Islet precursor cell (in vitro differentiated cells): ENCODE data around the gene ANKRD33.
A peak's percentile ranks its signal among the peaks of the same experiment; 100 is the strongest.
"Not testable (repeated sequence)": the region's sequence is repeated elsewhere in the genome, so short reads cannot be mapped to it uniquely, and the experiment has no call there.

ENCODE experiments used
- DNase-seq: peaks from one replicate; pipeline ENCODE4 v3.0.0-alpha.2; 2018

ANKRD33 gene

DNA sequence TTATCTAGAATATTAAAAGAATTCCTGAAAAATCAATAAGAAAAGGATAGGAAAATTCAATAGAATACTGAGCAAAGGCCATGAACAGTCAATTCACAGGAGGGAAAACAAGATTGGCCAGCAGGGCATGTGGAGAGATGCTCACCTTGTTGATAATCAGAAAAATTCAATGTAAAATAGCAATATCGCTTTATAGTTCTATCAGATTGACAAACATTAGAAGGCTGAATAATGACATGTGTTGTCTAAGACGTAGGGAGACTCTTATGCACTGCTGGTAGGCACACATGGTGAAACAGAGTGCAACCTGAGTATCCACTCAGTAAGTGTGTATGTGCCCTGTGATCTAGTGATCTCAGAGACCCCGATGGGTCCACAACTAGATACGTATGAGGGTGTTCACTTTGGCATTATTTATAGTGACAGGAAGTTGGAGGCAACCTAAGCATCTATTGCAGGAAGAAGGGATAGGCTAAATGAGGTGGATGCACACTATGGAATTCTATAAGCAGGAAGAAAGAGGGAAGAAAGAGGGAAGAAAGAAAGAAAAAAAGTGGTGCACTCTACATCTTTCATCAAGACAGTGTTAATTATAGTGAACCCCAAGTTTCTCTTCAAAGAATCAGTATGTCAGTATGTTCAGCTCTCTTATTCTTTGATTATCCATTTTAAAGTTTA, 3.8 kb upstream of the ANKRD33 start:
- DNase-seq, result peak; percentile 50

DNA sequence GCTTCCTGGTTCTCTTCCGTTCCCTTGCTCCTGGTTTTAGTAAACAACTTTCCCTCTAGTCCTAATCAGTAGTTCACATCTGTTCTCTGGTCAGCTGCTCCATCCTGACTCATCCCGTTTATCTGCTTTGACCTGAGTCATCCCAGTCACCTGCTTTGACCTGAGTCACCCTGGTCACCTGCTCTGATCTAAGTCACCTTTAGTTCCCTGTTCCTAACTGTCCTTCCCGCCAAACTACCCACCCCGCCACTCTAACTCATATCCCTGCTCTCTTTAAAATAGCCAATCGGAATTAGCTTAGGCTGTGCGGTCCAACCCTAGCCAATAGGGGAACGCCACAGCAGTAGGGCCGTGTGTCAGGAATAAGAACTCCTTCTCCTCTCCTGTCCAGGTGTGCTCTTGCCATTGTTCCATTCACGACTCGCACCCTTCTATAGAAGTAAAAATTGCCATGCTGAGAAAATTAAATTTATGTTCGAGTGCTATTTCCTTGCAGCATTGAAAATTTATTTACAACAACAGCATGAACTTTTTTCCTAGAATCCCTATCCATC, 3.1 kb upstream of the ANKRD33 start:
- DNase-seq, result peak; percentile 98

DNA sequence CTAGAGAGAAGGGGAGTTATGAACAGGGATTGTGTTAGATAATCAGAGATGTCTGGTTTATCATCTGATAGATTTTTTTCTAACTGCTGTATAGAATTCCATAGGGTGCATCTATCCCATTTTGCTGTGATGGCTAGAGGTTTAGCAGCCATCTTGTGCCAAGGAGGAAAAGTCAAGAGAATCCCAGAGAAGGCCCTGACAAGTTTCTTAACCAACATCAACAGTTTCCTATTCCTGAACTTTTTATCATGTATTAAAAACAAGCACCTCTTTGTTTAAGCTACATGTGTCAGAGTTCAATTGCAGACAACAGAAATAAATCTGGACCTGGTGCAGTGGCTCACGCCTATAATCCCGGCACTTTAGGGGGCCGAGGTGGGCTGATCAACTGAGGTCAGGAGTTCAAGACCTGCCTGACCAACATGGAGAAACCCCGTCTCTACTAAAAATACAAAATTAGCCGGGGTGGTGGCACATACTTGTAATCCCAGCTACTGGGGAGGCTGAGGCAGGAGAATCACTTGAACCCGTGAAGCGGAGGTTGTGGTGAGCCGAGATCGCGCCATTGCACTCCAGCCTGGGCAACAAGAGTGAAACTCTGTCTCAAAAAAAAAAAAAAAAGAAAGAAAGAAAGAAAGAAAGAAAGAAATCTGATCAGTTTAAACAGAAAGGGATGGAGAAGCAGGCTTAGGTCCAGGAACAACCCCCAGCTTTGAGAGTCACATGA, 2.4 kb upstream of the ANKRD33 start:
- DNase-seq, result not testable (repeated sequence)

- peak; percentile 87 for DNase-seq
Observed at GRCh38 chr12:51886021-51886710, 1.7 kb upstream of the ANKRD33 start.

- DNase-seq, result no peak
Observed at GRCh38 chr12:51888316-51889215, 663 bp downstream of the ANKRD33 start.

GRCh38 chr12:51889216-51890132, 1.6 kb downstream of the ANKRD33 start:
- DNase-seq, result peak; percentile 52

- peak; percentile 47 for DNase-seq
Observed at GRCh38 chr12:51890133-51890464, 2.2 kb downstream of the ANKRD33 start.

GRCh38 chr12:51890511-51891171, 2.7 kb downstream of the ANKRD33 start:
- DNase-seq, result peak; percentile 58

DNA sequence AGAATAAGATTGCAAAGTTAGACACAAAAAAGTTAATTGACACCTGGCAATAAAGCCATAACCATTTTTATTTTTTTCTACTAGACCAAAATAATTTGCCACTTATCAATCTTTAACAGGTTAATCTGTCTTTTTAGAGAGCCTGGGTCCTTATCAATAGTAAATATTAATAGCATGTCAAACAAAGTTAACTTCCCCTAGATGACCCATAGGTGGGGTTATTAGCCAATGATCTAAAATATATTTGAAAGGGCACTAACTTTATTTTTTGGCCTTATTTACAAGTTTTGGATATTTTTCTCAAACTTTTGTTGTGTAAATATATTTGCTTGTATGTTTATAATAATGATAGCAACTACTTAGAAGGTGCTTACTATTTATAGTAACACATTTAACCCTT, 3.9 kb downstream of the ANKRD33 start:
- no peak for DNase-seq

GRCh38 chr12:51893786-51894185, 5.9 kb downstream of the ANKRD33 start:
- peak; percentile 38 for DNase-seq

DNA sequence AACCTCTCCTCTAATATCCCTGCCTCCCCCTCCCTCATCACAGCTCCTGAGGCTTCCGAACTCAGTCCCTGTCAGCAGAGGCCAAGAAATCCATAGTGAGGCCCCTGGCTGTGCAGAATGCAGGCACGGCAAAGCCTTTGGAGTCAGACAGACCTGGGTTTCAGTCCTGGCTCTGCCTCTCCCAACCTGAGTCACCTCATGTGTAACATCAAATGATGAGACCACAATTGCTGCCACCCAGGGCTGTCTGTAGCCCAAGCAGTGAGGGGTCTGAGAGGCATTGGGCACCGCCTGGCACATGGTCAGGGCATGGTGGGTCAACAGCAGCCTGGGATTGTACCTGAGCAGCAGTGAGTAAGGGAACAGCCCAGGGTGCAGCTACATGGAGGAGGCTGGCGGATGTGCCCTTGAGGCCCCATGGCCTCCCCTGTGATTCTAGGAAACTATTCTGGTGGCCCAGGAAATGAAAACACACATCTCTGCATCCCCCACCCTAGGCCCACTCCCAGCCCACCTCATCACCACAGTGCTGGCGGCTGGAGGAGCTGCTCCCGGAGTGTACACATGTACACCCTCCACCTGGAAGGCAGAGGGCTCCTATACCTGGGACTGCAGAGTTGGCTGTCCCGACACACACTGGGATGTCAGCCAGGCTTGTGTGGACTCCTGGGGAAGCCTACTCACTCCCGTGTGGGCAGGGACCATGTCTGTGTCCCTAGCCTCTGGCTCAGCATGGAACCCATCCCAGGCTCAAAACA, 7.7 kb downstream of the ANKRD33 start:
- peak; percentile 55 for DNase-seq

DNA sequence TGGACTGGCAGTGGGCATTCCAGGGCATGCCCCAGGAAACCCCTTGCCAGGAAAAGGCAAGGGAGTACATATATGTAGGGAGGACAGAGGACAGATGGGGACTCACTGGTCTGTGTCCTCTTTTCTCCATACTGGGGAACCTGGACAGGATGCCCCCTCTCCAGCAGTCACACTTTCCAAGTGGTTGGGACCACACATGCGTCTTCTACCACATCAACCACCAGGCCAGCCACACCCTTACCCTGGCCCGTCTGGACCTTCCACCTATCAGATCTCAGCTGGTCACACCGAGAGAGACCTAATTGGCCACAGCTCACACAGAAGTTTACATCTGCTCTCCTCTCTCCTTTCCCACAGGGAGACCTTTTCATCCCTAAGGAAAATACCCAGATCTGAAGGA, 8.3 kb downstream of the ANKRD33 start:
- DNase-seq, result peak; percentile 57

GRCh38 chr12:51897181-51897580, 9.3 kb downstream of the ANKRD33 start:
- DNase-seq, result peak; percentile 60

- DNase-seq, result no peak
Observed at GRCh38 chr12:51898506-51898905, 10.6 kb downstream of the ANKRD33 start.

DNA sequence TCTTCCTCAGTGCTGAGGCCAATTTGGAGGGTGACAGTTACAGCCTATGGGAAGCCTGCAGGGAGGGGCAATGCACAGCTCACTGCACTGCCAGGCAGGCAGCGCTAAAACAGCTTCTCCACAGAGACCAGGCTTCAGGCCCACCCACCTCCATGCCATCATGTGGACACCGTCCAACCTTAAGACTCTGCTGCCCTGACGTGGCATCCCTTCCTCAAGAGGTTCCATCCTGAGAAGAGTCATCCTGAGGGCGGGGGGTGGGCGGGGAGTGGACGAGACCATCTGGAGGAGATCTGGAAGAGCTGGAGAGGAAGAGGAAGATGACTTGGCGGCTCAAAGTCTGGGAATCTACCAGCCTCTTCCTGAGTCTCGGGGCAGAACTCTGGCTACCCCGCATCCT, 11.0 kb downstream of the ANKRD33 start:
- peak; percentile 68 for DNase-seq

DNA sequence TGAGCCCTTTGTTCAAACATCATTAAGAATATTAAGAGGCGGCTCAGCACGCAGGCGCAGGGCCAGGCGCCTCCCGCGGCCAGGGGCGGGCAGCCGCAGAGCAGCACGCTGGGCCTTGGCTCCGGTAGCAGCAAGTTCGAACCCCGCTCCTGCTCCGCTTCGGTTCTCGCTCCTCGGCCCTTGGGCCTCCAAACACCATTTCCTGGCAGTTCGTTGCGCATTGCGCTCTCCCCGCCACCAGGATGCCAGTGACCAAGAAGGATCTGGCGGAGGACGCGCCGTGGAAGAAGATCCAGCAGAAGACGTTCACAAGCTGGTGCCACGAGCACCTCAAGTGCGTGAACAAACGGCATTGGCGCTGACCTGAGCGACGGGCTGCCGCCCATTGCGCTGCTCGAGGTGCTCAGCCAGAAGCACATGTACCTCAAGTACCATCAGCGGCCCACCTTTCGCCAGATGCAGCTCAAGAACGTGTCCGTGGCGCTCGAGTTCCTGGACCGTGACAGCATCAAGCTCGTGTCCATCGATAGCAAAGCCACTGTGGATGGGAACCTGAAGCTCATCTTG, 12.5 kb downstream of the ANKRD33 start:
- no peak for DNase-seq

DNA sequence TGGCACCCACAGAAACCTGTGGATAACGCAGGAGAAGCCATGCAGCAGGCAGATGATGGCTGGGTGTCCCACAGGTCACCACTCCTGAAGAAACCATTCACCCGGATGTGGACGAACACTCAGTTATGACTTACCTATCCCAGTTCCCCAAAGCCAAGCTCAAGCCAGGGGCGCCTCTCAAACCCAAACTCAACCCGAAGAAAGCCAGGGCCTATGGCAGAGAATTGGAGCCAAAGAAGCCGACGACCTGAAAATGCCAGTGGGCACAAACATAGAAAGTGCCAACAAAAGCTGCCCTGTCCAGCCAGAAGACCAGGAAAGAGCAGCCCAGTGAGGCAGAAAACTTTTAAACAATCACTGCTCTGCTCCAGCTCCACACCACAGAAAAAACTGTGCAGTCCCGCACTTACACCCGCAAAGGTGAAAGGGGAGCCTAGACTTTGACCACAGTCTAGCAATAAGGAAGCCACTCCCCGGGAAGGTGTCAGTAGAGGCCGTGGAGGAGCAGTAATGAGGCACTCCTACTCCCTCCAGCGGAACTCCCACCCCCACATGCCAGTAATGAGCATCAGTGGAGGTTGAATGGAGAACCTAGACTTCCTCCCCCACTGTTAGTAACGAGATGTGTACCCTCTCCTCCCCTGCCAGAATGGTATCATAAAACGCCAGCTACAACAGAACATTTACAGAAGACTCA, 13.4 kb downstream of the ANKRD33 start:
- peak; percentile 46 for DNase-seq

GRCh38 chr12:51901881-51902280, 14.0 kb downstream of the ANKRD33 start:
- peak; percentile 21 for DNase-seq

- DNase-seq, result no peak
Observed at GRCh38 chr12:51904951-51905470, 17.1 kb downstream of the ANKRD33 start.
